Fibroblast of lung (primary cell): ENCODE measurements around the gene UGT1A1. TPM values are rescaled to one million over a fixed set of nuclear protein-coding genes. Genes with fewer than 3 reads are reported as not detected.

ENCODE experiments used
- DNase-seq, 2 donors: peaks; one replicate each; pipeline versions ENCODE4 v3.0.0 to v3.0.0-alpha.2; 2010; ENCODE audit warnings: low read depth in 2 of 2
- H2AFZ ChIP-seq: 2 replicates; pipeline ENCODE4 v1.5.1; 2012; ENCODE audit warnings: low read length, control low read depth, inconsistent platforms
- H3K27ac ChIP-seq: 2 replicates; pipeline ENCODE4 v1.5.1; 2011; ENCODE audit warnings: low read length, control low read depth; ENCODE audit not compliant: insufficient read depth
- H3K27me3 ChIP-seq: 2 replicates; pipeline ENCODE4 v1.5.1; 2011; ENCODE audit warnings: mild to moderate bottlenecking, low read length; ENCODE audit not compliant: control insufficient read depth, insufficient read depth
- H3K36me3 ChIP-seq: 2 replicates; pipeline ENCODE4 v1.5.1; 2011; ENCODE audit warnings: low read length; ENCODE audit not compliant: control insufficient read depth, insufficient read depth
- H3K4me1 ChIP-seq: 2 replicates; pipeline ENCODE4 v1.5.1; 2011; ENCODE audit warnings: low read length; ENCODE audit not compliant: control insufficient read depth, insufficient read depth; ENCODE audit errors: extremely low read depth
- H3K4me2 ChIP-seq: 2 replicates; pipeline ENCODE4 v1.5.1; 2011; ENCODE audit warnings: low read length, control low read depth; ENCODE audit not compliant: insufficient read depth; ENCODE audit errors: extremely low read depth
- H3K4me3 ChIP-seq, 4 experiments: fragments of 200-600 bp in 1 of 4; sonication (generic) in 1 of 4; replicated peaks in 1 of 4; 2 replicates each; pipeline ENCODE4 v1.5.1; 2011 to 2016; ENCODE audit warnings: low read length in 4 of 4, low read depth in 3 of 4, mild to moderate bottlenecking in 3 of 4, control low read depth in 2 of 4, inconsistent platforms in 1 of 4, mixed read lengths in 1 of 4; ENCODE audit not compliant: insufficient read depth in 1 of 4; ENCODE audit errors: control extremely low read depth in 1 of 4
- H3K79me2 ChIP-seq: 2 replicates; pipeline ENCODE4 v1.5.1; 2012; ENCODE audit warnings: mild to moderate bottlenecking, low read length, inconsistent platforms; ENCODE audit not compliant: control insufficient read depth, insufficient read depth
- H3K9ac ChIP-seq: 2 replicates; pipeline ENCODE4 v1.5.1; 2011; ENCODE audit warnings: mild to moderate bottlenecking, low read length, control low read depth; ENCODE audit not compliant: insufficient read depth
- H3K9me3 ChIP-seq: 2 replicates; pipeline ENCODE4 v1.5.1; 2012; ENCODE audit warnings: low read depth, low read length; ENCODE audit not compliant: control insufficient read depth, insufficient read depth
- H4K20me1 ChIP-seq: 2 replicates; pipeline ENCODE4 v1.5.1; 2011; ENCODE audit warnings: low read length; ENCODE audit not compliant: control insufficient read depth, insufficient read depth; ENCODE audit errors: extremely low read depth
- CTCF ChIP-seq, 2 donors: IDR thresholded peaks in 1 of 2; conservative IDR thresholded peaks in 1 of 2; 1 replicate in 1 of 2; 2 replicates in 1 of 2; pipeline ENCODE4 v1.5.1; 2011 to 2012; ENCODE audit warnings: low read length in 2 of 2, control low read depth in 1 of 2, inconsistent platforms in 1 of 2, low read depth in 1 of 2, mild to moderate bottlenecking in 1 of 2
- EZH2 ChIP-seq: IDR thresholded peaks from 2 replicates; pipeline ENCODE4 v1.5.1; 2012; ENCODE audit warnings: low read length, control low read depth, mild to moderate bottlenecking; ENCODE audit errors: missing control alignments
- polyA plus RNA-seq, 2 donors: library from polyadenylated mRNA; depleted of rRNA in 1 of 2; stranded (reverse) in 1 of 2; unstranded in 1 of 2; fragments of >200 nt; gene quantifications; 2 replicates each; pipeline ENCODE4 v1.2.1, GENCODE V29; 2011 to 2012; ENCODE audit warnings: missing spikeins in 1 of 2
- total RNA-seq: library from RNA; depleted of rRNA; stranded (reverse); fragments of >200 nt; gene quantifications from 2 replicates; pipeline ENCODE4 v1.2.1, GENCODE V29; 2014

The UGT1A1 gene
- total and polyA plus RNA-seq, 2 donors (not counting 1 experiment from before 2014, with no cell fraction given): not detected

DNA sequence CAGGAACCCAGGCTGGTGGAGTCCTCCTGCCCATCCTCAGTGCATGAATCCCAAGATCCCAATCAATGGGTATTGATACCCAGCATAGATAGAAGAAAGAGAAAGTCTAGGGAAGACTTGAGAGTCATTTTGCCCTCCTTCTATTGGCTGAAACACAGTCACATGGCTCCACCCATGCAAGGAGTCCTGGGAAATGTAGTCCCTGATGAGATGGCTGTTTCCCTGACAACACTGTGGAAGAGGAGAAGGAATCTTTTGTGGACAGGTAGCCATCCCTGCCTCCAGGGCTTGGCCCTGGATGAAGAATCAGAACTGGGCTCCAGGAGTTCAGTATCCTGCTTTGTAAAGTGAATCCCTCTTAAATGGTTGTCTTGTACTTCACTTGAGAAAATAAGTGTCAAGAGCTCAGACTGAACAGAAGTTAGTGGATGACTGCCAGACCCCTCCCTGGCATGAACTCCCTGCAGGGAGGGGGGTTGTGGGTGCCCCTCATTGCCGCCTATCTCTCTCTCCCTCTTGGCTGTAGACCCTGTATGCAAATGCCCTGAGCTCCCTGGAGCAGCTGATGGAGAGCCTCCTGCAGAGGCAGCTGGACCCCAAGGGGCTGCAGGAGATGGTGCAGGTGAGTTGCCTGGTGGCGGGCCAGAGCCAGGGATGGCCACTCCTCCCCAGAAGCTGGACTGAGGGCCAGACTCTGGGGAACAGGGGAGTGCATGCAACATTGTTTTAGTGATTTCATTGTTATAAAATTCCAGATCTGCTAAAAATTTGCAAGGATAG lies 54.2 kb downstream of the UGT1A1 start:
- no peak overlapping the region for H3K9ac ChIP-seq
- H3K4me1 ChIP-seq: no peaks in the 10 kb centered on the region
- no peaks in the 10 kb centered on the region for H3K9me3 ChIP-seq
- no peaks in the 10 kb centered on the region for H4K20me1 ChIP-seq
- no peak overlapping the region for H3K4me3 ChIP-seq
- H2AFZ ChIP-seq: no peak overlapping the region
- TF ChIP-seq CTCF (conservative IDR thresholded peaks at IDR 0.05 in 1 of 2, IDR thresholded peaks at IDR 0.05 in 1 of 2; ENCODE audit: low read depth in 1 of 2, low read length in 2 of 2) (no peak), EZH2 (no peak)
- no peak for DNase-seq
- H3K79me2 ChIP-seq: no peaks in the 10 kb centered on the region
- H3K36me3 ChIP-seq: no peaks in the 10 kb centered on the region
- no peak overlapping the region for H3K27ac ChIP-seq
- H3K4me2 ChIP-seq: no peak overlapping the region
- no peaks in the 10 kb centered on the region for H3K27me3 ChIP-seq

DNA sequence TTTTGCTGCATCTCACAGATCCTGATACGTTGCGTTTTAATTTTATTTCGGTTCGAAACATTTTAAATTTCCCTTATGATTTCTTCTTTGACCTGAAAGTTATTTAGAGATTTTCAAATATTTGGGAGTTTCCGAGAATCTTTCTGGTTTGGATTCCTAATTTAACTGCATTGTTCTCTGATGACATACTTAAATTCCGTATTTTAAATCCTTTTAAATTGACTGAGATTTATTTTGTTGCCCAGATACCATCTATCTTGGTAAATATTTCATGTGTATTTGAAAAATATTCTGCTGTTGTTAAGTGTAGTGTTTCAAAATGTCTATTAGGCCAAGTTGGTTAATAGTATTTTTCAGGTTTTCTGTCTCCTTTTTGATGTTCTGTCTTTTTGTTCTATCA lies 55.8 kb downstream of the UGT1A1 start:
- H3K36me3 ChIP-seq: no peaks in the 10 kb centered on the region
- H3K9me3 ChIP-seq: no peaks in the 10 kb centered on the region
- H3K4me1 ChIP-seq: no peaks in the 10 kb centered on the region
- no peaks in the 10 kb centered on the region for H4K20me1 ChIP-seq
- H3K4me2 ChIP-seq: no peak overlapping the region
- DNase-seq: peak in 1 of 2 donors; percentile 38
- H3K27me3 ChIP-seq: no peaks in the 10 kb centered on the region
- no peak overlapping the region for H2AFZ ChIP-seq
- H3K9ac ChIP-seq: no peak overlapping the region
- H3K27ac ChIP-seq: no peak overlapping the region
- no peaks in the 10 kb centered on the region for H3K79me2 ChIP-seq
- no peak overlapping the region for H3K4me3 ChIP-seq
- TF ChIP-seq EZH2 (no peak), CTCF (conservative IDR thresholded peaks at IDR 0.05 in 1 of 2, IDR thresholded peaks at IDR 0.05 in 1 of 2; ENCODE audit: low read depth in 1 of 2, low read length in 2 of 2) (no peak)

DNA sequence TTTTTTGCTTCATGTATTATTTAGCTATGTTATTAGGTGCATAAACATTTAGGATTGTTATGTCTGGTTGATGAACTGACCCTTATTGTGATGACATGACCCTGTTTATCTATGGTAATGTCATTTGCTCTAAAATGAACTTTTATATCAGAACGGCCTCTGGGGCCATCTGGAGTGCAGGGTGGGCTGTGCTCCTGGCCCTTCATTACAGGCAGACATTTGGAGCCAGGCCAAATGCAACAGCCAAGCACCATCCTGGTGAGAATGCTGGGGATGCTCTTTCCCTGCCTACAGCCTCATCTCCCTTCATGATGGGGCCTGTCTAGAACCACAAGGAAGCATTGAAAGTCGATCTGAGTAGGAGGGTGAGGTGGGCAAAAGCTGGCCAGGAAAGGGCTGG lies 56.3 kb downstream of the UGT1A1 start:
- no peak overlapping the region for H3K9ac ChIP-seq
- H2AFZ ChIP-seq: no peak overlapping the region
- H3K27me3 ChIP-seq: peaks cover 2% of the 10 kb centered on the region
- H3K4me2 ChIP-seq: no peak overlapping the region
- H3K27ac ChIP-seq: no peak overlapping the region
- H3K79me2 ChIP-seq: no peaks in the 10 kb centered on the region
- DNase-seq: no peak
- no peak overlapping the region for H3K4me3 ChIP-seq
- no peak for TF ChIP-seq CTCF (conservative IDR thresholded peaks at IDR 0.05 in 1 of 2, IDR thresholded peaks at IDR 0.05 in 1 of 2; ENCODE audit: low read depth in 1 of 2, low read length in 2 of 2)
- no peak for TF ChIP-seq EZH2
- H3K36me3 ChIP-seq: no peaks in the 10 kb centered on the region
- no peaks in the 10 kb centered on the region for H3K9me3 ChIP-seq
- no peaks in the 10 kb centered on the region for H4K20me1 ChIP-seq
- no peaks in the 10 kb centered on the region for H3K4me1 ChIP-seq
